Ishikawa (cell line): ENCODE data around the gene DMRTC2.

Experiments
- CEBPB ChIP-seq: IDR thresholded peaks from 2 replicates; pipeline ENCODE4 v1.6.1; 2012
- CREB1 ChIP-seq: IDR thresholded peaks from 2 replicates; pipeline ENCODE4 v1.6.1; 2012; ENCODE audit warnings: low read depth
- EGR1 ChIP-seq: IDR thresholded peaks from 2 replicates; pipeline ENCODE4 v1.6.1; 2012
- EP300 ChIP-seq: IDR thresholded peaks from 2 replicates; pipeline ENCODE4 v1.6.1; 2012; ENCODE audit warnings: borderline replicate concordance
- FOXM1 ChIP-seq: IDR thresholded peaks from 2 replicates; pipeline ENCODE4 v1.6.1; 2012; ENCODE audit warnings: low read depth, borderline replicate concordance
- MAX ChIP-seq: IDR thresholded peaks from 2 replicates; pipeline ENCODE4 v1.6.1; 2012
- NFIC ChIP-seq: IDR thresholded peaks from 2 replicates; pipeline ENCODE4 v1.6.1; 2012
- RAD21 ChIP-seq: IDR thresholded peaks from 2 replicates; pipeline ENCODE4 v1.6.1; 2012; ENCODE audit warnings: low read depth
- REST ChIP-seq: IDR thresholded peaks from 2 replicates; pipeline ENCODE4 v1.6.1; 2012; ENCODE audit warnings: low read depth, mild to moderate bottlenecking
- TAF1 ChIP-seq: IDR thresholded peaks from 2 replicates; pipeline ENCODE4 v1.6.1; 2012; ENCODE audit warnings: low read depth, mild to moderate bottlenecking
- TCF12 ChIP-seq: IDR thresholded peaks from 2 replicates; pipeline ENCODE4 v1.6.1; 2012; ENCODE audit warnings: low read depth
- TEAD4 ChIP-seq: IDR thresholded peaks from 2 replicates; pipeline ENCODE4 v1.6.1; 2012
- USF1 ChIP-seq: IDR thresholded peaks from 2 replicates; pipeline ENCODE4 v1.6.1; 2012
- YY1 ChIP-seq: IDR thresholded peaks from 2 replicates; pipeline ENCODE4 v1.6.1; 2012; ENCODE audit warnings: low read depth
- ZBTB7A ChIP-seq: IDR thresholded peaks from 2 replicates; pipeline ENCODE4 v1.6.1; 2012; ENCODE audit warnings: low read depth

Gene DMRTC2

GRCh38 chr19:41880329-41880708 is 35.5 kb downstream of the DMRTC2 start:
- TF ChIP-seq TEAD4 (no peak), CREB1 (no peak), EGR1 (no peak), TCF12 (no peak), EP300 (no peak), CEBPB (no peak), ZBTB7A (no peak), FOXM1 (no peak), YY1 (no peak), RAD21 (no peak), REST (no peak), USF1 (no peak)

- TF ChIP-seq ZBTB7A = peak; percentile 45; the same call in 1 of the 2 replicates
- TF ChIP-seq NFIC = no peak
- 0 out of 2 replicates have a peak, but pooled peaks have one; percentile 52 for TF ChIP-seq TAF1
These were observed 38.0 kb downstream of the DMRTC2 start, which contains the start of gene ARHGEF1 for GRCh38 chr19:41882568-41883462. TSS of gene ARHGEF1 (plus strand) at chr19:41883184. CDS start at chr19:41888083, 4,899 bp downstream.

- TF ChIP-seq CEBPB (no peak), CREB1 (no peak), MAX (peak; percentile 76)
These were observed 38.6 kb downstream of the DMRTC2 start for GRCh38 chr19:41883463-41883820.

GRCh38 chr19:41883821-41884733 is 39.2 kb downstream of the DMRTC2 start:
- TF ChIP-seq TCF12 (peak; percentile 55; the same call in 1 of the 2 replicates), FOXM1 (peak; percentile 33; the same call in 1 of the 2 replicates), USF1 (0 out of 2 replicates have a peak, but pooled peaks have one; percentile 1), MAX (peak; percentile 35), NFIC (no peak), CEBPB (no peak), YY1 (peak; percentile 78), TAF1 (no peak; the same call in 1 of the 2 replicates), EP300 (no peak)

- TF ChIP-seq ZBTB7A (no peak), YY1 (no peak), EGR1 (no peak), RAD21 (no peak), TAF1 (no peak), TCF12 (no peak), MAX (no peak), CREB1 (no peak), REST (no peak), USF1 (no peak), NFIC (no peak), FOXM1 (no peak)
These were observed 42.2 kb downstream of the DMRTC2 start for GRCh38 chr19:41886761-41887710.
